Thyroid gland (tissue), 4 donors: ENCODE data around the gene ITGBL1. TPM values are rescaled to one million over a fixed set of nuclear protein-coding genes. Genes with fewer than 3 reads are reported as not detected.

ENCODE experiments used
- DNase-seq, 2 donors: peaks; one replicate each; pipeline ENCODE4 v3.0.0-alpha.2; 2019
- H3K27ac ChIP-seq, 3 donors: fragments of 200-600 bp; sonication (generic); 1 replicate in 2 of 3; 2 replicates in 1 of 3; pipeline ENCODE4 v1.5.1; 2016 to 2019; ENCODE audit warnings: mild to moderate bottlenecking in 1 of 3, moderate library complexity in 1 of 3
- H3K27me3 ChIP-seq: fragments of 200-600 bp; sonication (generic); one replicate; pipeline ENCODE4 v1.5.1; 2019
- H3K36me3 ChIP-seq, 2 donors: fragments of 200-600 bp; sonication (generic); one replicate each; pipeline ENCODE4 v1.5.1; 2016 to 2019
- H3K4me1 ChIP-seq, 2 donors: fragments of 200-600 bp; sonication (generic); one replicate each; pipeline ENCODE4 v1.5.1; 2017 to 2019
- H3K4me3 ChIP-seq, 3 donors: fragments of 200-600 bp; sonication (generic); replicated peaks in 1 of 3; 1 replicate in 2 of 3; 2 replicates in 1 of 3; pipeline ENCODE4 v1.5.1; 2016; ENCODE audit warnings: mild to moderate bottlenecking in 1 of 3
- H3K9me3 ChIP-seq: fragments of 200-600 bp; sonication (generic); one replicate; pipeline ENCODE4 v1.5.1; 2017
- POLR2A ChIP-seq, 2 donors: fragments of 450-650 bp; IDR thresholded peaks; one replicate each; pipeline ENCODE4 v1.6.1; 2017; ENCODE audit warnings: antibody characterized with exemption in 2 of 2, mild to moderate bottlenecking in 2 of 2, moderate library complexity in 1 of 2
- WGBS, 2 donors: methylation state at CpG; one replicate each; pipeline ENCODE4 v1.1.5; 2017; 5-methylcytosine and 5-hydroxymethylcytosine counted together
- intact Hi-C: fragments of 100-400 bp; cut with DNase I; formaldehyde crosslinking; loops from one replicate; pipeline ENCODE4 v1.15.1; 2023
- total RNA-seq, 4 donors: library from RNA; depleted of rRNA; stranded (reverse); fragments of >200 nt; gene quantifications; one replicate each; pipeline ENCODE4 v1.2.3, GENCODE V29; 2016
- TF ChIP-seq, protein P1 (sequence below), 6 experiments: fragments of 200-600 bp in 3 of 6; fragments of 450-650 bp in 3 of 6; sonication (generic) in 3 of 6; IDR thresholded peaks; one replicate each; pipeline ENCODE4 v1.5.1; 2016 to 2019; ENCODE audit warnings: antibody characterized with exemption in 6 of 6, mild to moderate bottlenecking in 2 of 6, inconsistent platforms in 1 of 6, moderate library complexity in 1 of 6

ITGBL1 gene
- total RNA-seq, 4 donors from 2014 or later, result 3.4 to 20.6 (median 4.5) TPM

DNA sequence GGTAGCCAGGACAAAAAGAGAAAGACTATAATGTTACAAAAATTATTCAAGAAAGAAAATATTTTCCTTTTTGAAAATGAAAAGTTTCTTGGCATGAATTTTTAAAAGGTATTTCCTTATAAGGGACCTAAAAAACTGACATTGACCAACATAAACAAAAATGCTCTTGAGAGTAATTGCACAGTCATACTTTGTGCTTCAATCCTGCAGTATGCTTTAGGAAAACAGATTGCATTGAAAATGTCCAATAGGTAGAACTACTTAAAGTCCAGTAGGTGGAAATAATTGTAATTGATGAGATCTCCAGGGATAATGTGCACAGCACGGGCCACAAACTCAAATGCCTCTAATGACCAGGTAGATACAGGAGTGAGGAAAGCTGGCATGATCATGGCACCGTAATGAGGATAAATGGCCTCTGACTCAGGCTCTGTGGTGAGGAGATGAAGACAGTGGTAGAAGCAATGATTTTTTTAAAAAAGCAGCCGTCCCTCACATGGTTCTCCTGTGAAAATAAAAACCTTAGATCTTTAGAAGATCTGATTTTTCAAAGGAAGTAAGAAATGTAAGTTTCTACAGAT lies 278.0 kb downstream of the ITGBL1 start:
- TF ChIP-seq, protein P1, sequence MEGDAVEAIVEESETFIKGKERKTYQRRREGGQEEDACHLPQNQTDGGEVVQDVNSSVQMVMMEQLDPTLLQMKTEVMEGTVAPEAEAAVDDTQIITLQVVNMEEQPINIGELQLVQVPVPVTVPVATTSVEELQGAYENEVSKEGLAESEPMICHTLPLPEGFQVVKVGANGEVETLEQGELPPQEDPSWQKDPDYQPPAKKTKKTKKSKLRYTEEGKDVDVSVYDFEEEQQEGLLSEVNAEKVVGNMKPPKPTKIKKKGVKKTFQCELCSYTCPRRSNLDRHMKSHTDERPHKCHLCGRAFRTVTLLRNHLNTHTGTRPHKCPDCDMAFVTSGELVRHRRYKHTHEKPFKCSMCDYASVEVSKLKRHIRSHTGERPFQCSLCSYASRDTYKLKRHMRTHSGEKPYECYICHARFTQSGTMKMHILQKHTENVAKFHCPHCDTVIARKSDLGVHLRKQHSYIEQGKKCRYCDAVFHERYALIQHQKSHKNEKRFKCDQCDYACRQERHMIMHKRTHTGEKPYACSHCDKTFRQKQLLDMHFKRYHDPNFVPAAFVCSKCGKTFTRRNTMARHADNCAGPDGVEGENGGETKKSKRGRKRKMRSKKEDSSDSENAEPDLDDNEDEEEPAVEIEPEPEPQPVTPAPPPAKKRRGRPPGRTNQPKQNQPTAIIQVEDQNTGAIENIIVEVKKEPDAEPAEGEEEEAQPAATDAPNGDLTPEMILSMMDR (IDR thresholded peaks at IDR 0.05), result no peak
- TF ChIP-seq POLR2A (IDR thresholded peaks at IDR 0.05), result no peak

DNA sequence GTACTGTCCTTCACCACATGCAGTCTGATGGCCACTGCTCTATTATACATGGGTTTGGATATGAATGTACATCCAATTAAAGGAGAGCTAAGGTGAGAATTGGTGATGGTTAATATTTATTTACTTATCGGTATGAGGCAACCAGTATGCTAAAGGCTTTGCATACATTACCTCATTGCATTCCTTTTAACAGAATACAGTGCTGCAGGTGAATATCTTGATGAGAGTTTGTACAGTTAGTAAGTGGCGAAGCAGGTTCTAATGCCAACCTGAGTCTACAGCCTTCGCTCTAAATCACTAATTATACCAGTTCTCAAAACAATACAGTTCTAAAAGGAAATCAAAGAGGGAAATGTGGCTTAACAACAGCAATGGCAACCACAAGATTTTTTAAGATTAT lies 284.1 kb downstream of the ITGBL1 start:
- Histone ChIP-seq H3K9me3 (no peaks in the 10 kb centered on the region), H3K4me3 (no peak overlapping the region), H3K4me1 (no peaks in the 10 kb centered on the region), H3K27me3 (no peaks in the 10 kb centered on the region), H3K27ac (no peak overlapping the region), H3K36me3 (no peaks in the 10 kb centered on the region)
- WGBS, 2 donors, result 61 to 62% methylated on average over 3 of the region's 3 CpGs
- DNase-seq, result no peak
- intact Hi-C loops, result no loop called here
- TF ChIP-seq, protein P1 (IDR thresholded peaks at IDR 0.05), result no peak
- TF ChIP-seq POLR2A (IDR thresholded peaks at IDR 0.05), result no peak

More for the DNA sequence above, 278.0 kb downstream of the ITGBL1 start:
- Histone ChIP-seq H3K36me3 (no peaks in the 10 kb centered on the region), H3K27me3 (no peaks in the 10 kb centered on the region), H3K4me1 (no peaks in the 10 kb centered on the region), H3K27ac (no peak overlapping the region), H3K9me3 (no peaks in the 10 kb centered on the region), H3K4me3 (no peak overlapping the region)
- intact Hi-C loops, result no loop called here
- whole genome bisulfite sequencing, 2 donors, result 85 to 89% methylated on average over 3 of the region's 3 CpGs
- no peak for DNase-seq

DNA sequence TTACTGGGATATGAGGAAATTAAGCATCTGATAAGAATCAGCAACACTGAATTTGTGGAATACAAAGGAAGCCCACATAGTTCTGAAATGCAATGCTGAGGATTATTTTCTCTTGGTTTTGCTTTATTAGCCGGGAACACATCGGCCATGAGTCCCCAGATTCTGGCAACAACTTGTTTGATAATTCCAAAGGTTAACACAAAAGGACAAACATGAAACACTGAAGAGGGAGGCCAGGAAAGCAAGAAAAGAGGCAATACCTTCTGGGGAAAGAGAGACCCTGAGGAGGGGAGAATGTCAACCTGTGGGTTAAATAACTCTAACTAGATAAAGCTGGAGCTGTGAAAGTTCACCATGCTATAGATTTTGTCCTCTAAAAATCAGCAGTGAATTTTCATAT lies 285.9 kb downstream of the ITGBL1 start:
- 77 to 91% methylated on average over 2 of the region's 2 CpGs for WGBS, 2 donors
- intact Hi-C loops, result no loop called here
- TF ChIP-seq, protein P1 (IDR thresholded peaks at IDR 0.05), result no peak
- TF ChIP-seq POLR2A (IDR thresholded peaks at IDR 0.05), result no peak

DNA sequence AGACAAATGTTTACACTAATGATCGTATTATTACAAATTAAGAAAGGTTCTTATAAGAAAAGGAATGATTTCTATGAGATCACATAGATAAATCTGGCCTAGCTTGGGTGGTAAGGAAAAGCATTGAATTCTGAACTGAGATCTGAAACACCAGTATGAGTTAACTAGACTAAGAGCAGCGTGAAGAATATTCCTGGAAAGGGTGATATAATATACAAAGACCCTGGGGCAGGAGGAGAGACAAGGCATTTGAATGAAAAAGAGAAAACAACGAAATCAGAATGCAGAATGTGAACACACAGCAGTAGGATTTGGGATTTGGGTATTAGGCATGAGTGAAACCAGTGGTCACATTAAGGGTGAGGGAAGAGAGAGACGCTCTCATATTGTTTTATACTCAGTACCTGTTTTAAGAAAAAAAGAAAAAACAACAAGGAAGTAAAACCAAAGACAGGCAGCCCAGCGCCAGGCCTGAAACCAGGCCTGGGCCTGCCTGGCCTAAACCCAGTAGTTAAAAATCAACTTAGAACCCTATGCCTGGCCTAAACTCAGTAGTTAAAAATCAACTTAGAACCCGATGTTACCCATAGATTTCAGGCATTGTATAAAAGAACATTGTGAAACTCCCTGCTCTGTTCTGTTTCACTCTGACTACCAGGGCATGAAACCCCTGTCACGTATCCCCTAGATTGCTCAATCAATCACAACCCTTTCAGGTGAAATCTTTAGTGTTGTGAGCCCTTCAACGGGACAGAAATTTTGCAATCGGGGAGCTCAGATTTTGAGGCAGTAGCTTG lies 287.1 kb downstream of the ITGBL1 start:
- Histone ChIP-seq H3K4me1 (no peaks in the 10 kb centered on the region), H3K27ac (no peak overlapping the region), H3K4me3 (no peak overlapping the region), H3K9me3 (no peaks in the 10 kb centered on the region), H3K36me3 (no peaks in the 10 kb centered on the region), H3K27me3 (no peaks in the 10 kb centered on the region)
- DNase-seq, result no peak
- WGBS, 2 donors, result 88 to 90% methylated on average over 9 of the region's 9 CpGs
- TF ChIP-seq, protein P1 (IDR thresholded peaks at IDR 0.05), result no peak
- no peak for TF ChIP-seq POLR2A (IDR thresholded peaks at IDR 0.05)
- intact Hi-C loops, result no loop called here

More for the DNA sequence above, 285.9 kb downstream of the ITGBL1 start:
- Histone ChIP-seq H3K36me3 (no peaks in the 10 kb centered on the region), H3K4me1 (no peaks in the 10 kb centered on the region), H3K27ac (no peak overlapping the region), H3K27me3 (no peaks in the 10 kb centered on the region), H3K4me3 (no peak overlapping the region), H3K9me3 (no peaks in the 10 kb centered on the region)
- DNase-seq, result no peak

DNA sequence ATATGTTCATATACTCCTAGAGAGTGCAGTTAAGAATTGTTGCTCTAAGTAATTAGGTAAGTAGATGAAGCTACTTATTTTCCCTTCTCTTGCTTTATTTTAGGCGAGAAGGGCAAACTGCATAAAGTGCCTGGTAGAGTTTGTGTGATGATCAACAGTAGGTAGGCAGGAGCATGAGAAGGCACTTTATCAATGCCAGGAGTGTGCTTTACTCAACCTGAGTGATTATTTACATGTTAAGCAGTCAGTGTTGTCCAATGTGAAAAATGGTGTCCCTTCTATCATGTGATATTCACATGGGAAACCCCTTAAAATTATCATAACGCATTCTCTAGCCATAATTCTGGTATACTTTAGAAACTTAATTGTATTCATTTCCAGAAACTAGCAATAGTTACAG lies 294.0 kb downstream of the ITGBL1 start:
- no peaks in the 10 kb centered on the region for H3K27me3 ChIP-seq
- intact Hi-C loops, result no loop called here
- 85 to 91% methylated on average over 2 of the region's 2 CpGs for WGBS, 2 donors
- no peak overlapping the region for H3K27ac ChIP-seq
- TF ChIP-seq, protein P1 (IDR thresholded peaks at IDR 0.05), result no peak
- no peak overlapping the region for H3K4me3 ChIP-seq
- no peaks in the 10 kb centered on the region for H3K36me3 ChIP-seq
- DNase-seq, result no peak
- no peaks in the 10 kb centered on the region for H3K4me1 ChIP-seq
- H3K9me3 ChIP-seq, result no peaks in the 10 kb centered on the region
